ENCODE results near the gene RAF1.
"Not testable (repeated sequence)": the region's sequence is repeated elsewhere in the genome, so short reads cannot be mapped to it uniquely, and the experiment has no call there.

RAF1 gene

GRCh38 chr3:12629560-12629959, 34.4 kb downstream of the RAF1 start:
- Histone ChIP-seq H3K9ac (ENCODE audit: low read length) (no peak overlapping the region), H3K9me3 (replicated peaks; ENCODE audit: insufficient read depth, low read length) (no peaks in the 10 kb centered on the region), H3K9me2 (replicated peaks; ENCODE audit: insufficient read depth, low read length) (no peaks in the 10 kb centered on the region), H3K4me3 (ENCODE audit: low read length) (no peak overlapping the region), H3K4me2 (ENCODE audit: low read depth, low read length) (no peak overlapping the region), H3F3A (ENCODE audit: insufficient read depth, low read length) (peaks cover 15% of the 10 kb centered on the region), H3K4me1 (ENCODE audit: low read length) (peaks cover 36% of the 10 kb centered on the region), H3K79me2 (ENCODE audit: low read length) (peaks cover 100% of the 10 kb centered on the region), H3K27ac (ENCODE audit: low read length) (no peak overlapping the region), H3K36me3 (replicated peaks; ENCODE audit: insufficient read depth, low read length) (no peaks in the 10 kb centered on the region), H2AFZ (ENCODE audit: low read length) (no peak overlapping the region), H3K27me3 (replicated peaks; ENCODE audit: insufficient read depth, low read length) (no peaks in the 10 kb centered on the region), H4K20me1 (ENCODE audit: insufficient read depth, low read length) (0 out of 2 replicates have a peak, but pooled peaks cover 14% of the 10 kb centered on the region)
- TF ChIP-seq EZH2phosphoT487 (IDR thresholded peaks at IDR 0.05; ENCODE audit: low read length) = no peak
- no peak for TF ChIP-seq CTCF (IDR thresholded peaks at IDR 0.05; ENCODE audit: low read length)
- TF ChIP-seq EZH2 (optimal IDR thresholded peaks at IDR 0.05; ENCODE audit: low read depth, low read length) = no peak
- no peak for DNase-seq

GRCh38 chr3:12628813-12629212, 35.1 kb downstream of the RAF1 start:
- H3K4me3 ChIP-seq (ENCODE audit: low read length) = no peak overlapping the region
- H3K27ac ChIP-seq (ENCODE audit: low read length) = no peak overlapping the region
- no peaks in the 10 kb centered on the region for H3K36me3 ChIP-seq (replicated peaks; ENCODE audit: insufficient read depth, low read length)
- peaks cover 100% of the 10 kb centered on the region for H3K79me2 ChIP-seq (ENCODE audit: low read length)
- no peaks in the 10 kb centered on the region for H3K9me3 ChIP-seq (replicated peaks; ENCODE audit: insufficient read depth, low read length)
- 0 out of 2 replicates have a peak, but pooled peaks cover 11% of the 10 kb centered on the region for H4K20me1 ChIP-seq (ENCODE audit: insufficient read depth, low read length)
- no peaks in the 10 kb centered on the region for H3K27me3 ChIP-seq (replicated peaks; ENCODE audit: insufficient read depth, low read length)
- H2AFZ ChIP-seq (ENCODE audit: low read length) = no peak overlapping the region
- peaks cover 42% of the 10 kb centered on the region for H3K4me1 ChIP-seq (ENCODE audit: low read length)
- peaks cover 19% of the 10 kb centered on the region for H3F3A ChIP-seq (ENCODE audit: insufficient read depth, low read length)
- TF ChIP-seq EZH2phosphoT487 (IDR thresholded peaks at IDR 0.05; ENCODE audit: low read length) (no peak), CTCF (IDR thresholded peaks at IDR 0.05; ENCODE audit: low read length) (no peak), EZH2 (optimal IDR thresholded peaks at IDR 0.05; ENCODE audit: low read depth, low read length) (no peak)
- H3K9ac ChIP-seq (ENCODE audit: low read length) = no peak overlapping the region
- no peak overlapping the region for H3K4me2 ChIP-seq (ENCODE audit: low read depth, low read length)
- DNase-seq = no peak
- no peaks in the 10 kb centered on the region for H3K9me2 ChIP-seq (replicated peaks; ENCODE audit: insufficient read depth, low read length)

GRCh38 chr3:12627370-12627769, 36.5 kb downstream of the RAF1 start:
- peaks cover 40% of the 10 kb centered on the region for H3K4me1 ChIP-seq (ENCODE audit: low read length)
- TF ChIP-seq EZH2phosphoT487 (IDR thresholded peaks at IDR 0.05; ENCODE audit: low read length) (no peak), EZH2 (optimal IDR thresholded peaks at IDR 0.05; ENCODE audit: low read depth, low read length) (no peak), CTCF (IDR thresholded peaks at IDR 0.05; ENCODE audit: low read length) (no peak)

GRCh38 chr3:12624964-12625363, 39.0 kb downstream of the RAF1 start:
- H3K27ac ChIP-seq (ENCODE audit: low read length) = peak overlapping the region; percentile 73

More at GRCh38 chr3:12627370-12627769, 36.5 kb downstream of the RAF1 start:
- H3K4me2 ChIP-seq (ENCODE audit: low read depth, low read length) = 0 out of 2 replicates have a peak overlapping the region, but pooled peaks have one; percentile 0
- H3K27ac ChIP-seq (ENCODE audit: low read length) = peak overlapping the region; percentile 73; the same call in 1 of the 2 replicates
- no peaks in the 10 kb centered on the region for H3K9me3 ChIP-seq (replicated peaks; ENCODE audit: insufficient read depth, low read length)
- DNase-seq = no peak
- H4K20me1 ChIP-seq (ENCODE audit: insufficient read depth, low read length) = 0 out of 2 replicates have a peak, but pooled peaks cover 4% of the 10 kb centered on the region
- no peak overlapping the region for H3K4me3 ChIP-seq (ENCODE audit: low read length)
- no peaks in the 10 kb centered on the region for H3K27me3 ChIP-seq (replicated peaks; ENCODE audit: insufficient read depth, low read length)
- peaks cover 29% of the 10 kb centered on the region for H3F3A ChIP-seq (ENCODE audit: insufficient read depth, low read length)
- H3K79me2 ChIP-seq (ENCODE audit: low read length) = peaks cover 95% of the 10 kb centered on the region
- no peaks in the 10 kb centered on the region for H3K36me3 ChIP-seq (replicated peaks; ENCODE audit: insufficient read depth, low read length)
- no peak overlapping the region for H3K9ac ChIP-seq (ENCODE audit: low read length)
- no peak overlapping the region for H2AFZ ChIP-seq (ENCODE audit: low read length)
- H3K9me2 ChIP-seq (replicated peaks; ENCODE audit: insufficient read depth, low read length) = no peaks in the 10 kb centered on the region

More at GRCh38 chr3:12624964-12625363, 39.0 kb downstream of the RAF1 start:
- Histone ChIP-seq H3K79me2 (ENCODE audit: low read length) (peaks cover 94% of the 10 kb centered on the region), H3F3A (ENCODE audit: insufficient read depth, low read length) (peaks cover 44% of the 10 kb centered on the region), H3K4me1 (ENCODE audit: low read length) (peaks cover 53% of the 10 kb centered on the region), H3K4me2 (ENCODE audit: low read depth, low read length) (peak overlapping the region; percentile 53; the same call in 1 of the 2 replicates), H3K9ac (ENCODE audit: low read length) (peak overlapping the region; percentile 28; the same call in 1 of the 2 replicates)
- not testable (repeated sequence) for H3K36me3 ChIP-seq (replicated peaks; ENCODE audit: insufficient read depth, low read length); H2AFZ ChIP-seq (ENCODE audit: low read length); H3K27me3 ChIP-seq (replicated peaks; ENCODE audit: insufficient read depth, low read length); DNase-seq; H3K9me2 ChIP-seq (replicated peaks; ENCODE audit: insufficient read depth, low read length); H4K20me1 ChIP-seq (ENCODE audit: insufficient read depth, low read length); H3K9me3 ChIP-seq (replicated peaks; ENCODE audit: insufficient read depth, low read length); H3K4me3 ChIP-seq (ENCODE audit: low read length)

Data from MM.1S (cell line).